HEK293T (cell line): ENCODE data around the gene EED.

Source experiments
- FOXM1 ChIP-seq: fragments of 450-650 bp; IDR thresholded peaks from 2 replicates; pipeline ENCODE4 v1.6.1; 2017; ENCODE audit warnings: mild to moderate bottlenecking, borderline replicate concordance
- L3MBTL2 ChIP-seq: fragments of 450-650 bp; conservative IDR thresholded peaks from 2 replicates; pipeline ENCODE4 v1.6.1; 2016; ENCODE audit warnings: mild to moderate bottlenecking
- SP1 ChIP-seq: fragments of 450-650 bp; IDR thresholded peaks from 2 replicates; pipeline ENCODE4 v1.6.1; 2017
- TARDBP ChIP-seq: fragments of 450-650 bp; IDR thresholded peaks from 2 replicates; pipeline ENCODE4 v1.6.1; 2016

- TF ChIP-seq TARDBP, result no peak
- TF ChIP-seq L3MBTL2, result no peak
- no peak for TF ChIP-seq SP1
- TF ChIP-seq FOXM1, result no peak
Observed at GRCh38 chr11:86301742-86302091, 57.2 kb downstream of the EED start.
